SH-SY5Y (cell line): Measurements from ENCODE around the gene NAA30.

Experiments
- GATA2 ChIP-seq: IDR thresholded peaks from 2 replicates; pipeline ENCODE4 v1.6.1; 2011; ENCODE audit warnings: mild to moderate bottlenecking, low read depth, low read length
- GATA3 ChIP-seq: IDR thresholded peaks from 2 replicates; pipeline ENCODE4 v1.6.1; 2011; ENCODE audit warnings: low read depth, mild to moderate bottlenecking, low read length, moderate library complexity

GRCh38 chr14:57389646-57390036, 745 bp upstream of the NAA30 start:
- TF ChIP-seq GATA2 (no peak), GATA3 (no peak)
